HCT116 (cell line): ENCODE measurements around the gene MAP2K4. TPM values are rescaled to one million over a fixed set of nuclear protein-coding genes. Genes with fewer than 3 reads are reported as not detected.

Source experiments
- ATAC-seq: fragments of 200-7000 bp; cut with Tn5 transposase; 2 replicates; pipeline ENCODE4 v1.9.1; 2020; ENCODE audit warnings: mild to moderate bottlenecking, moderate library complexity
- BruUV-seq: library from RNA; stranded (reverse); fragments of 400-500 nt; replicated peaks from 2 replicates; lab custom pipeline; 2021; lab: Mats Ljungman, UMichigan
- CTCF ChIA-PET: fragments of 300-600 bp; sonication (Branson Sonifier 250); formaldehyde crosslinking; loops from one replicate; lab custom pipeline; 2021; ENCODE audit warnings: antibody characterized with exemption; lab: Charles Lee
- POLR2A ChIA-PET: fragments of 300-600, 350-600 bp; sonication (Branson Sonifier 250); formaldehyde crosslinking; loops from one replicate; lab custom pipeline; 2021; ENCODE audit warnings: antibody characterized with exemption; lab: Charles Lee
- RAD21 ChIA-PET, 2 experiments: fragments of 300-600 bp; sonication (Branson Sonifier 250); formaldehyde crosslinking; loops; one replicate each; lab custom pipeline; 2023; ENCODE audit warnings: low total read pairs in 2 of 2; ENCODE audit not compliant: uncharacterized antibody in 2 of 2, unreplicated experiment in 2 of 2, low non-redundant PET in 1 of 2; lab: Charles Lee
- DNase-seq: peaks from one replicate; pipeline ENCODE4 v3.0.0-alpha.2; 2010; ENCODE audit warnings: low read depth, low spot score
- H2AFZ ChIP-seq: fragments of 200-600 bp; shearing (Covaris generic), sonication (generic); 2 replicates; pipeline ENCODE4 v1.6.1; 2017; ENCODE audit warnings: low read depth, mixed run types, mixed read lengths, antibody characterized with exemption, low read length; ENCODE audit not compliant: poor library complexity, severe bottlenecking
- H3K27ac ChIP-seq: 2 replicates; pipeline ENCODE4 v1.5.1; 2012; ENCODE audit warnings: low read depth, low read length
- H3K27me3 ChIP-seq: fragments of 200-600 bp; sonication (generic); 2 replicates; pipeline ENCODE4 v1.6.1; 2016; ENCODE audit warnings: mixed run types, low read length, mixed read lengths; ENCODE audit not compliant: insufficient read depth
- H3K36me3 ChIP-seq, 2 experiments: fragments of 200-500 bp in 1 of 2; fragments of 200-600 bp in 1 of 2; sonication (Bioruptor generic) in 1 of 2; sonication (generic) in 1 of 2; 2 replicates each; pipeline versions ENCODE4 v1.5.1 to v1.6.1; 2014 to 2016; ENCODE audit warnings: low read length in 2 of 2, inconsistent platforms in 1 of 2, mixed read lengths in 1 of 2, mixed run types in 1 of 2; ENCODE audit not compliant: insufficient read depth in 2 of 2, control insufficient read depth in 1 of 2
- H3K4me1 ChIP-seq, 2 experiments: fragments of 200-600 bp in 1 of 2; sonication (generic) in 1 of 2; 2 replicates each; pipeline versions ENCODE4 v1.5.1 to v1.6.1; 2012 to 2017; ENCODE audit warnings: low read length in 2 of 2, inconsistent platforms in 1 of 2, mild to moderate bottlenecking in 1 of 2, mixed read lengths in 1 of 2, mixed run types in 1 of 2, moderate library complexity in 1 of 2; ENCODE audit not compliant: insufficient read depth in 2 of 2, control insufficient read depth in 1 of 2
- H3K4me2 ChIP-seq: fragments of 200-600 bp; sonication (generic); 2 replicates; pipeline ENCODE4 v1.6.1; 2017; ENCODE audit warnings: mixed run types, low read length, mixed read lengths
- H3K4me3 ChIP-seq, 2 experiments: fragments of 200-600 bp in 1 of 2; sonication (generic) in 1 of 2; replicated peaks in 1 of 2; 2 replicates each; pipeline ENCODE4 v1.5.1; 2011 to 2016; ENCODE audit warnings: low read length in 2 of 2, control low read depth in 1 of 2, low read depth in 1 of 2, mild to moderate bottlenecking in 1 of 2, mixed read lengths in 1 of 2, mixed run types in 1 of 2
- H3K79me2 ChIP-seq: fragments of 200-600 bp; sonication (generic); 2 replicates; pipeline ENCODE4 v1.6.1; 2017; ENCODE audit warnings: mild to moderate bottlenecking, mixed run types, low read length, moderate library complexity, mixed read lengths; ENCODE audit not compliant: insufficient read depth
- H3K9ac ChIP-seq: fragments of 200-600 bp; sonication (generic); 2 replicates; pipeline ENCODE4 v1.6.1; 2016; ENCODE audit warnings: low read length, mixed read lengths
- H3K9me2 ChIP-seq: fragments of 200-600 bp; sonication (generic), shearing (Covaris generic); 2 replicates; pipeline ENCODE4 v1.6.1; 2017; ENCODE audit warnings: mixed run types, mild to moderate bottlenecking, moderate library complexity; ENCODE audit not compliant: insufficient read depth
- H3K9me3 ChIP-seq, 2 experiments: fragments of 200-500 bp in 1 of 2; fragments of 200-600 bp in 1 of 2; sonication (Bioruptor generic) in 1 of 2; sonication (generic) in 1 of 2; 2 replicates each; pipeline ENCODE4 v1.6.1; 2014 to 2017; ENCODE audit warnings: low read length in 2 of 2, mixed read lengths in 2 of 2, inconsistent platforms in 1 of 2, low read depth in 1 of 2, mild to moderate bottlenecking in 1 of 2, mixed run types in 1 of 2, moderate library complexity in 1 of 2; ENCODE audit not compliant: control insufficient read depth in 1 of 2, insufficient read depth in 1 of 2
- H4K20me1 ChIP-seq: fragments of 200-600 bp; sonication (generic), shearing (Covaris generic); 2 replicates; pipeline ENCODE4 v1.6.1; 2017; ENCODE audit warnings: mixed run types, mild to moderate bottlenecking, moderate library complexity; ENCODE audit not compliant: insufficient read depth
- ATF3 ChIP-seq: IDR thresholded peaks from 2 replicates; pipeline ENCODE4 v1.6.1; 2012
- CBX3 ChIP-seq: IDR thresholded peaks from 2 replicates; pipeline ENCODE4 v1.6.1; 2012; ENCODE audit warnings: low read depth
- EGR1 ChIP-seq: IDR thresholded peaks from 2 replicates; pipeline ENCODE4 v1.6.1; 2012; ENCODE audit warnings: low read depth
- ELF1 ChIP-seq: IDR thresholded peaks from 2 replicates; pipeline ENCODE4 v1.6.1; 2012; ENCODE audit warnings: low read depth, borderline replicate concordance
- EZH2phosphoT487 ChIP-seq: fragments of 200-600 bp; IDR thresholded peaks from 2 replicates; pipeline ENCODE4 v1.6.1; 2018; ENCODE audit warnings: antibody characterized with exemption, borderline replicate concordance
- FOSL1 ChIP-seq: IDR thresholded peaks from 2 replicates; pipeline ENCODE4 v1.6.1; 2012; ENCODE audit warnings: low read depth
- JUND ChIP-seq: IDR thresholded peaks from 2 replicates; pipeline ENCODE4 v1.6.1; 2012
- MAX ChIP-seq: IDR thresholded peaks from 2 replicates; pipeline ENCODE4 v1.6.1; 2012
- RAD21 ChIP-seq: IDR thresholded peaks from 2 replicates; pipeline ENCODE4 v1.6.1; 2012; ENCODE audit warnings: low read depth, mild to moderate bottlenecking
- SP1 ChIP-seq: IDR thresholded peaks from 2 replicates; pipeline ENCODE4 v1.6.1; 2012; ENCODE audit warnings: low read depth
- ZFX ChIP-seq: fragments of 450-650 bp; IDR thresholded peaks from 2 replicates; pipeline ENCODE4 v1.6.1; 2017
- ZNF274 ChIP-seq: fragments of 200-500 bp; sonication (Bioruptor generic); IDR thresholded peaks from 2 replicates; pipeline ENCODE4 v1.6.1; 2014; ENCODE audit warnings: mild to moderate bottlenecking, low read depth, low read length, inconsistent platforms
- intact Hi-C: fragments of 100-400 bp; cut with micrococcal nuclease; formaldehyde crosslinking; loops from 2 replicates; pipeline ENCODE4 v1.10.0; 2022
- total RNA-seq: library from RNA; stranded (reverse); gene quantifications from one replicate; pipeline ENCODE4 v1.2.1, GENCODE V29; 2021; ENCODE audit not compliant: unreplicated experiment
- TF ChIP-seq, protein P1 (sequence below), 3 experiments: fragments of 200-600 bp in 1 of 3; sonication (generic) in 1 of 3; IDR thresholded peaks in 2 of 3; conservative IDR thresholded peaks in 1 of 3; 2 replicates each; pipeline ENCODE4 v1.5.1; 2012 to 2017; ENCODE audit warnings: low read depth in 2 of 3, low read length in 2 of 3, antibody characterized with exemption in 1 of 3, borderline replicate concordance in 1 of 3, control low read depth in 1 of 3, mild to moderate bottlenecking in 1 of 3, mixed read lengths in 1 of 3, mixed run types in 1 of 3, moderate library complexity in 1 of 3; ENCODE audit not compliant: insufficient read depth in 1 of 3

Gene MAP2K4
- total RNA-seq, 1 experiment from 2014 or later, result 42.3 TPM

- TF ChIP-seq ELF1 (no peak), SP1 (no peak), JUND (no peak), EZH2phosphoT487 (no peak), RAD21 (no peak), FOSL1 (no peak), CBX3 (no peak), ATF3 (no peak), EGR1 (no peak)
- TF ChIP-seq, protein P1, sequence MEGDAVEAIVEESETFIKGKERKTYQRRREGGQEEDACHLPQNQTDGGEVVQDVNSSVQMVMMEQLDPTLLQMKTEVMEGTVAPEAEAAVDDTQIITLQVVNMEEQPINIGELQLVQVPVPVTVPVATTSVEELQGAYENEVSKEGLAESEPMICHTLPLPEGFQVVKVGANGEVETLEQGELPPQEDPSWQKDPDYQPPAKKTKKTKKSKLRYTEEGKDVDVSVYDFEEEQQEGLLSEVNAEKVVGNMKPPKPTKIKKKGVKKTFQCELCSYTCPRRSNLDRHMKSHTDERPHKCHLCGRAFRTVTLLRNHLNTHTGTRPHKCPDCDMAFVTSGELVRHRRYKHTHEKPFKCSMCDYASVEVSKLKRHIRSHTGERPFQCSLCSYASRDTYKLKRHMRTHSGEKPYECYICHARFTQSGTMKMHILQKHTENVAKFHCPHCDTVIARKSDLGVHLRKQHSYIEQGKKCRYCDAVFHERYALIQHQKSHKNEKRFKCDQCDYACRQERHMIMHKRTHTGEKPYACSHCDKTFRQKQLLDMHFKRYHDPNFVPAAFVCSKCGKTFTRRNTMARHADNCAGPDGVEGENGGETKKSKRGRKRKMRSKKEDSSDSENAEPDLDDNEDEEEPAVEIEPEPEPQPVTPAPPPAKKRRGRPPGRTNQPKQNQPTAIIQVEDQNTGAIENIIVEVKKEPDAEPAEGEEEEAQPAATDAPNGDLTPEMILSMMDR (IDR thresholded peaks at IDR 0.05 in 2 of 3, conservative IDR thresholded peaks at IDR 0.05 in 1 of 3; ENCODE audit: borderline replicate concordance in 1 of 3, insufficient read depth in 1 of 3, low read depth in 2 of 3, low read length in 2 of 3), result no peak
- ChIA-PET POLR2A (no interaction called here), RAD21 (no interaction called here), CTCF (no interaction called here)
- no peaks in the 10 kb centered on the region for H4K20me1 ChIP-seq
- no peaks in the 10 kb centered on the region for H3K27me3 ChIP-seq
- H3K4me2 ChIP-seq, result no peak overlapping the region
- no peak overlapping the region for H3K4me3 ChIP-seq
- H3K9me2 ChIP-seq, result no peaks in the 10 kb centered on the region
- H3K36me3 ChIP-seq, result peaks cover 2 to 5% of the 10 kb centered on the region in 2 experiments; a peak in 1 of 4 replicates
- H3K27ac ChIP-seq, result no peak overlapping the region
- no peak overlapping the region for H3K9ac ChIP-seq
- BruUV-seq, result no TSS peak
- no peaks in the 10 kb centered on the region for H3K9me3 ChIP-seq
- intact Hi-C loops, result no loop called here
- no peaks in the 10 kb centered on the region for H3K4me1 ChIP-seq
- H3K79me2 ChIP-seq, result peaks cover 47% of the 10 kb centered on the region
- DNase-seq, result no peak
- no peak for ATAC-seq
- no peak overlapping the region for H2AFZ ChIP-seq
Measured at GRCh38 chr17:12099412-12099811, 78.7 kb downstream of the MAP2K4 start.

- peaks cover 65% of the 10 kb centered on the region for H3K79me2 ChIP-seq
- H3K9ac ChIP-seq, result no peak overlapping the region
- no peaks in the 10 kb centered on the region for H3K9me3 ChIP-seq
- H3K27me3 ChIP-seq, result no peaks in the 10 kb centered on the region
- H3K4me3 ChIP-seq, result no peak overlapping the region
- H2AFZ ChIP-seq, result no peak overlapping the region
- DNase-seq (no peak), ATAC-seq (no peak)
- ChIA-PET POLR2A (no interaction called here), CTCF (no interaction called here), RAD21 (no interaction called here)
- no peak overlapping the region for H3K27ac ChIP-seq
- intact Hi-C loops, result no loop called here
- no peak overlapping the region for H3K4me2 ChIP-seq
- H3K9me2 ChIP-seq, result no peaks in the 10 kb centered on the region
- no TSS peak for BruUV-seq
- H3K4me1 ChIP-seq, result 0 out of 4 replicates have a peak, but pooled peaks cover 0 to 7% of the 10 kb centered on the region in 2 experiments
- H3K36me3 ChIP-seq, result no peaks in the 10 kb centered on the region
- 0 out of 2 replicates have a peak, but pooled peaks cover 3% of the 10 kb centered on the region for H4K20me1 ChIP-seq
- no peak for TF ChIP-seq RAD21
- no peak for TF ChIP-seq ZFX
- TF ChIP-seq CBX3, result no peak
- TF ChIP-seq FOSL1, result no peak
- TF ChIP-seq ZNF274, result no peak
- TF ChIP-seq, protein P1 (IDR thresholded peaks at IDR 0.05 in 2 of 3, conservative IDR thresholded peaks at IDR 0.05 in 1 of 3; ENCODE audit: borderline replicate concordance in 1 of 3, insufficient read depth in 1 of 3, low read depth in 2 of 3, low read length in 2 of 3), result no peak
- TF ChIP-seq MAX, result no peak
- no peak for TF ChIP-seq ELF1
Measured at GRCh38 chr17:12104831-12105230, 84.2 kb downstream of the MAP2K4 start.
